OCI-LY7 (cell line): ENCODE results near the gene CEP164.

Experiments used
- CTCF ChIP-seq: fragments of 200-600 bp; sonication (generic); conservative IDR thresholded peaks from 2 replicates; pipeline ENCODE4 v1.5.1; 2014; ENCODE audit warnings: mild to moderate bottlenecking, antibody characterized with exemption, low read length, moderate library complexity, mixed read lengths
- EZH2phosphoT487 ChIP-seq: fragments of 200-600 bp; sonication (generic); IDR thresholded peaks from 2 replicates; pipeline ENCODE4 v1.6.1; 2018; ENCODE audit warnings: low read depth, borderline replicate concordance, mild to moderate bottlenecking, mixed run types, antibody characterized with exemption, low read length, moderate library complexity, mixed read lengths

- TF ChIP-seq CTCF (no peak), EZH2phosphoT487 (no peak)
These were observed 33.8 kb downstream of the CEP164 start for GRCh38 chr11:117361432-117361831.
